CD14-positive monocyte (primary cell): Measurements from ENCODE around the gene CREB5. TPM values are rescaled to one million over a fixed set of nuclear protein-coding genes. Genes with fewer than 3 reads are reported as not detected.
"Not testable (repeated sequence)": the region's sequence is repeated elsewhere in the genome, so short reads cannot be mapped to it uniquely, and the experiment has no call there.

Experiments
- DNase-seq, 3 donors: peaks; one replicate each; pipeline ENCODE4 v3.0.0-alpha.2; 2011 to 2022
- H2AFZ ChIP-seq: 2 replicates; pipeline ENCODE4 v1.6.0; 2012; ENCODE audit warnings: mild to moderate bottlenecking, low read depth, low read length, inconsistent platforms; ENCODE audit not compliant: insufficient read depth, poor library complexity, severe bottlenecking
- H3K27ac ChIP-seq, 2 donors: 1 replicate in 1 of 2; 2 replicates in 1 of 2; pipeline ENCODE4 v1.5.1; 2012 to 2013; ENCODE audit warnings: low read length in 2 of 2, control low read depth in 1 of 2, inconsistent platforms in 1 of 2, low read depth in 1 of 2, mild to moderate bottlenecking in 1 of 2
- H3K27me3 ChIP-seq, 2 donors: one replicate each; pipeline versions ENCODE4 v1.6.0 to v1.6.1; 2011 to 2013; ENCODE audit warnings: low read length in 2 of 2; ENCODE audit not compliant: control insufficient read depth in 2 of 2, insufficient read depth in 2 of 2
- H3K36me3 ChIP-seq, 2 donors: replicated peaks in 1 of 2; 1 replicate in 1 of 2; 2 replicates in 1 of 2; pipeline versions ENCODE4 v1.5.1 to v1.6.1; 2012 to 2013; ENCODE audit warnings: low read length in 2 of 2, control low read depth in 1 of 2, inconsistent platforms in 1 of 2, mild to moderate bottlenecking in 1 of 2; ENCODE audit not compliant: insufficient read depth in 2 of 2, control insufficient read depth in 1 of 2
- H3K4me1 ChIP-seq, 2 donors: 1 replicate in 1 of 2; 2 replicates in 1 of 2; pipeline versions ENCODE4 v1.5.1 to v1.6.1; 2012 to 2013; ENCODE audit warnings: low read length in 2 of 2, control low read depth in 1 of 2, inconsistent platforms in 1 of 2, mild to moderate bottlenecking in 1 of 2, moderate library complexity in 1 of 2; ENCODE audit not compliant: insufficient read depth in 2 of 2, control insufficient read depth in 1 of 2
- H3K4me2 ChIP-seq: replicated peaks from 2 replicates; pipeline ENCODE3; 2012; ENCODE audit warnings: low read length, moderate library complexity, mild to moderate bottlenecking; ENCODE audit not compliant: poor library complexity, severe bottlenecking; ENCODE audit errors: extremely low read depth
- H3K4me3 ChIP-seq, 3 experiments: fragments of 200-600 bp in 1 of 3; sonication (generic) in 1 of 3; replicated peaks in 1 of 3; 1 replicate in 2 of 3; 2 replicates in 1 of 3; pipeline ENCODE4 v1.5.1; 2011 to 2013; ENCODE audit warnings: low read length in 3 of 3, mild to moderate bottlenecking in 3 of 3, control low read depth in 2 of 3, low read depth in 2 of 3, inconsistent platforms in 1 of 3, moderate library complexity in 1 of 3
- H3K79me2 ChIP-seq: 2 replicates; pipeline ENCODE4 v1.6.0; 2012; ENCODE audit warnings: mild to moderate bottlenecking, control low read depth, inconsistent platforms, low read length, moderate library complexity; ENCODE audit not compliant: insufficient read depth
- H3K9ac ChIP-seq: 2 replicates; pipeline ENCODE4 v1.6.0; 2017; ENCODE audit warnings: low read length, mild to moderate bottlenecking; ENCODE audit not compliant: insufficient read depth, poor library complexity, severe bottlenecking
- H3K9me3 ChIP-seq, 2 donors: replicated peaks in 1 of 2; 1 replicate in 1 of 2; 2 replicates in 1 of 2; pipeline versions ENCODE4 v1.5.1 to v1.6.1; 2012 to 2013; ENCODE audit warnings: low read length in 2 of 2, control low read depth in 1 of 2; ENCODE audit not compliant: control insufficient read depth in 1 of 2, insufficient read depth in 1 of 2
- H4K20me1 ChIP-seq: 2 replicates; pipeline ENCODE4 v1.6.0; 2012; ENCODE audit warnings: mild to moderate bottlenecking, low read length, control low read depth, moderate library complexity; ENCODE audit not compliant: insufficient read depth
- H3K27ac Mint-ChIP-seq, 7 donors: one replicate each; pipeline ENCODE4 v1.8.0; 2020; ENCODE audit warnings: mild to moderate bottlenecking in 7 of 7, mixed read lengths in 7 of 7, moderate library complexity in 6 of 7, inconsistent platforms in 2 of 7
- H3K27me3 Mint-ChIP-seq, 3 donors: one replicate each; pipeline ENCODE4 v1.8.0; 2021 to 2022; ENCODE audit warnings: low read depth in 3 of 3, mild to moderate bottlenecking in 3 of 3, mixed read lengths in 3 of 3, moderate library complexity in 3 of 3, inconsistent platforms in 1 of 3
- H3K36me3 Mint-ChIP-seq, 2 donors: one replicate each; pipeline ENCODE4 v1.8.0; 2020; ENCODE audit warnings: mixed read lengths in 2 of 2, inconsistent platforms in 1 of 2, mild to moderate bottlenecking in 1 of 2
- H3K4me1 Mint-ChIP-seq: one replicate; pipeline ENCODE4 v1.8.0; 2020; ENCODE audit warnings: mild to moderate bottlenecking, mixed read lengths
- H3K4me3 Mint-ChIP-seq, 2 donors: one replicate each; pipeline ENCODE4 v1.8.0; 2020; ENCODE audit warnings: mild to moderate bottlenecking in 2 of 2, mixed read lengths in 2 of 2, moderate library complexity in 1 of 2
- H3K9me3 Mint-ChIP-seq, 7 donors: one replicate each; pipeline ENCODE4 v1.8.0; 2020 to 2022; ENCODE audit warnings: mixed read lengths in 7 of 7, mild to moderate bottlenecking in 6 of 7, moderate library complexity in 6 of 7, inconsistent platforms in 2 of 7
- CTCF ChIP-seq: fragments of 200-600 bp; IDR thresholded peaks from one replicate; pipeline ENCODE4 v1.8.0; 2022; ENCODE audit warnings: antibody characterized with exemption, mild to moderate bottlenecking
- WGBS: methylation state at CpG from one replicate; pipeline ENCODE4 v1.1.5; 2013; ENCODE audit warnings: missing lambda C conversion rate; ENCODE audit not compliant: insufficient coverage; 5-methylcytosine and 5-hydroxymethylcytosine counted together
- intact Hi-C, 2 donors: fragments of 100-400 bp; cut with micrococcal nuclease; formaldehyde crosslinking; loops; one replicate each; pipeline versions ENCODE4 v1.15.0 to v1.15.1; 2023
- polyA plus RNA-seq, 3 donors: library from polyadenylated mRNA; depleted of rRNA in 1 of 3; unstranded in 2 of 3; stranded (reverse) in 1 of 3; fragments of 300-500 nt in 2 of 3; fragments of >200 nt in 1 of 3; fragmentation: Illumina TruSeq in 2 of 3; gene quantifications; 1 replicate in 2 of 3; 2 replicates in 1 of 3; pipeline ENCODE4 v1.2.3, GENCODE V29; 2012 to 2021

The CREB5 gene
- polyA plus RNA-seq, 3 donors = 25.1 to 72.3 (median 44.2) TPM

- no peak overlapping the region for H3K27ac Mint-ChIP-seq
- no peaks in the 10 kb centered on the region for H3K36me3 Mint-ChIP-seq
- peaks cover 2 to 9% (median 8%) of the 10 kb centered on the region in 3 donors for H3K27me3 Mint-ChIP-seq
- 67% methylated on average over 3 of the region's 3 CpGs for WGBS
- Histone ChIP-seq H3K4me1 (no peaks in the 10 kb centered on the region), H3K36me3 (no peaks in the 10 kb centered on the region), H3K9me3 (no peaks in the 10 kb centered on the region), H3K9ac (no peak overlapping the region), H4K20me1 (no peaks in the 10 kb centered on the region), H3K4me2 (no peak overlapping the region), H3K79me2 (no peaks in the 10 kb centered on the region), H2AFZ (no peak overlapping the region), H3K4me3 (no peak overlapping the region), H3K27me3 (peaks cover 0 to 2% of the 10 kb centered on the region in 2 donors), H3K27ac (no peak overlapping the region)
- DNase-seq = no peak
- no peak for TF ChIP-seq CTCF
- no peaks in the 10 kb centered on the region for H3K9me3 Mint-ChIP-seq
- intact Hi-C loops = loop anchor here in 1 of 2 donors (10.0 kb wide), 1 partner anchor 245 kb away; no protein-coding TSS in a partner anchor
- peaks cover 5% of the 10 kb centered on the region for H3K4me1 Mint-ChIP-seq
- H3K4me3 Mint-ChIP-seq = no peak overlapping the region
These were observed 197.3 kb downstream of the CREB5 start for GRCh38 chr7:28609608-28610007.

GRCh38 chr7:28611399-28611897 is 199.1 kb downstream of the CREB5 start:
- H2AFZ ChIP-seq, H3K9me3 ChIP-seq, H3K9ac ChIP-seq, H3K4me2 ChIP-seq, DNase-seq, H3K27ac Mint-ChIP-seq, H4K20me1 ChIP-seq, H3K79me2 ChIP-seq, H3K36me3 Mint-ChIP-seq, H3K9me3 Mint-ChIP-seq, H3K36me3 ChIP-seq, H3K4me1 Mint-ChIP-seq, H3K27ac ChIP-seq, H3K4me3 Mint-ChIP-seq, H3K27me3 Mint-ChIP-seq, H3K4me1 ChIP-seq, H3K4me3 ChIP-seq, H3K27me3 ChIP-seq: not testable (repeated sequence)
- WGBS = no CpG with 5 or more reads among the region's 4 CpGs
- intact Hi-C loops = loop anchor here in 1 of 2 donors (10.0 kb wide), 1 partner anchor 243 kb away; no protein-coding TSS in a partner anchor
